MCF 10A (cell line): ENCODE measurements around the gene ETV1. TPM values are rescaled to one million over a fixed set of nuclear protein-coding genes. Genes with fewer than 3 reads are reported as not detected.
A peak's percentile ranks its signal among the peaks of the same experiment; 100 is the strongest.

Experiments
- BruUV-seq: library from RNA; stranded (reverse); fragments of 400-500 nt; replicated peaks from 2 replicates; lab custom pipeline; 2021; lab: Mats Ljungman, UMichigan
- CTCF ChIA-PET: fragments of 300-600 bp; sonication (Branson Sonifier 250); formaldehyde crosslinking; extraction: SDS; loops from one replicate; lab custom pipeline; 2021; ENCODE audit warnings: antibody characterized with exemption, inconsistent platforms; lab: Yijun Ruan, JAX
- POLR2A ChIA-PET: fragments of 300-600, 350-650 bp; sonication (Branson Sonifier 250); formaldehyde crosslinking; extraction: SDS; loops from one replicate; lab custom pipeline; 2020; ENCODE audit warnings: antibody characterized with exemption, inconsistent platforms; lab: Yijun Ruan, JAX
- DNase-seq: peaks from one replicate; pipeline ENCODE4 v3.0.0-alpha.2; 2018; ENCODE audit not compliant: unreplicated experiment
- H3K27ac Mint-ChIP-seq: one replicate; pipeline ENCODE4 v1.8.0; 2022; ENCODE audit warnings: mild to moderate bottlenecking, low read depth, mixed read lengths; ENCODE audit not compliant: unreplicated experiment
- H3K27me3 Mint-ChIP-seq: one replicate; pipeline ENCODE4 v1.8.0; 2022; ENCODE audit warnings: mixed read lengths; ENCODE audit not compliant: insufficient read depth, unreplicated experiment
- H3K36me3 Mint-ChIP-seq: one replicate; pipeline ENCODE4 v1.8.0; 2022; ENCODE audit warnings: mild to moderate bottlenecking, moderate library complexity, mixed read lengths; ENCODE audit not compliant: insufficient read depth, unreplicated experiment
- H3K4me1 Mint-ChIP-seq: one replicate; pipeline ENCODE4 v1.8.0; 2022; ENCODE audit warnings: mixed read lengths; ENCODE audit not compliant: insufficient read depth, unreplicated experiment
- H3K4me3 Mint-ChIP-seq: one replicate; pipeline ENCODE4 v1.8.0; 2022; ENCODE audit warnings: mild to moderate bottlenecking, moderate library complexity, mixed read lengths; ENCODE audit not compliant: unreplicated experiment
- H3K9me3 Mint-ChIP-seq: one replicate; pipeline ENCODE4 v1.8.0; 2022; ENCODE audit warnings: mixed read lengths; ENCODE audit not compliant: unreplicated experiment
- intact Hi-C: fragments of 100-400 bp; cut with micrococcal nuclease; formaldehyde crosslinking; loops from 2 replicates; pipeline ENCODE4 v1.14.1; 2022
- total RNA-seq: library from RNA; stranded (reverse); gene quantifications from 2 replicates; pipeline ENCODE4 v1.2.3, GENCODE V29; 2022
- TF ChIP-seq, protein P1 (sequence below): fragments of 200-600 bp; IDR thresholded peaks from one replicate; pipeline ENCODE4 v1.8.0; 2022; ENCODE audit warnings: antibody characterized with exemption, mild to moderate bottlenecking; ENCODE audit not compliant: unreplicated experiment

The ETV1 gene
- total RNA-seq, 1 experiment from 2014 or later, result 6.9 TPM

DNA sequence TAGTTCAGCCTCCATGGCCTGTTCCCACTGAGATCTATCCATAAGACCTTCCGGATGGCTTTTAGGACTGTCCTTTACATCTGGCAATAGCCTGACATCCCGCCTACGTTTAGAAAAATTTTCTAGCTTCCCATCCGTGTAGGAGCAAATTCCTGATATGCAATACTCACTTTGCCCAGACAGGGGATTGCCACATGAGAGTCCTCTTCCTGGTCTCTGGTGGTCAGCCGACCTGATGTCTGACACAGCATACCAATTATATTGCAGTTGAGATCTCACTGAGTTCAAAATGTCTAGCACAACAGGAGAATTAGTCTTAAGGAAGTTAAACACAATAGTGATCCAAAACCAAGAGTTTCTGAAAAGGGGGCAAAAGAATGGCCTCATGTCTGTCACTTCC, 9.4 kb upstream of the ETV1 start:
- intact Hi-C loops, result no loop called here
- ChIA-PET POLR2A (interaction anchor here (0.8 kb wide), 1 partner anchor 8 kb away, joined by 4 read pairs; no protein-coding TSS in a partner anchor), CTCF (interaction anchor here (0.5 to 1.4 kb wide), 7 partner anchors 8 to 693 kb away, joined by 3 to 4 read pairs (median 3); no protein-coding TSS in a partner anchor)
- Mint-ChIP-seq H3K4me3 (no peak overlapping the region), H3K27ac (no peak overlapping the region), H3K36me3 (no peaks in the 10 kb centered on the region), H3K9me3 (no peaks in the 10 kb centered on the region), H3K4me1 (no peaks in the 10 kb centered on the region), H3K27me3 (no peaks in the 10 kb centered on the region)
- BruUV-seq, result no TSS peak
- DNase-seq, result no peak
- TF ChIP-seq, protein P1, sequence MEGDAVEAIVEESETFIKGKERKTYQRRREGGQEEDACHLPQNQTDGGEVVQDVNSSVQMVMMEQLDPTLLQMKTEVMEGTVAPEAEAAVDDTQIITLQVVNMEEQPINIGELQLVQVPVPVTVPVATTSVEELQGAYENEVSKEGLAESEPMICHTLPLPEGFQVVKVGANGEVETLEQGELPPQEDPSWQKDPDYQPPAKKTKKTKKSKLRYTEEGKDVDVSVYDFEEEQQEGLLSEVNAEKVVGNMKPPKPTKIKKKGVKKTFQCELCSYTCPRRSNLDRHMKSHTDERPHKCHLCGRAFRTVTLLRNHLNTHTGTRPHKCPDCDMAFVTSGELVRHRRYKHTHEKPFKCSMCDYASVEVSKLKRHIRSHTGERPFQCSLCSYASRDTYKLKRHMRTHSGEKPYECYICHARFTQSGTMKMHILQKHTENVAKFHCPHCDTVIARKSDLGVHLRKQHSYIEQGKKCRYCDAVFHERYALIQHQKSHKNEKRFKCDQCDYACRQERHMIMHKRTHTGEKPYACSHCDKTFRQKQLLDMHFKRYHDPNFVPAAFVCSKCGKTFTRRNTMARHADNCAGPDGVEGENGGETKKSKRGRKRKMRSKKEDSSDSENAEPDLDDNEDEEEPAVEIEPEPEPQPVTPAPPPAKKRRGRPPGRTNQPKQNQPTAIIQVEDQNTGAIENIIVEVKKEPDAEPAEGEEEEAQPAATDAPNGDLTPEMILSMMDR, result no peak

DNA sequence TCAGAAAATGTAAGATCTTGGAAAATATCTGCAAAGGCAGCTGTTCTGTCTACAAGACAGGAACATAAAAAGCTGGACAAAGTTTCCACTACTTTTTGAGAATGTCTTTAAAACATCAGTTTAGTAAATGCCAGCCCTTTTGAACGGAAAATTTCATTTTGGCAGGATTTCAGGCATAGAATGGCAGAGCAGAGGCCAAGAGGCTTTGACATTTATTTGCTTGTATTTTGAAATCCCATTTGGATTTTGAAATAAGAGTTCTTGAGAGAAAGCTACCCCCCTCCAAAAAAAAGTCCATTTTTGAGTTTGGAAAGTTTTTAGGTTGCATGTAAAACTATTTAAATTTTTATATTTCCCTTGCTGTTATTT, 3.1 kb upstream of the ETV1 start:
- Mint-ChIP-seq H3K4me1 (no peaks in the 10 kb centered on the region), H3K27me3 (no peaks in the 10 kb centered on the region), H3K9me3 (no peaks in the 10 kb centered on the region), H3K27ac (no peak overlapping the region), H3K4me3 (no peak overlapping the region), H3K36me3 (no peaks in the 10 kb centered on the region)
- ChIA-PET POLR2A (no interaction called here), CTCF (interaction anchor here (0.7 to 1.4 kb wide), 3 partner anchors 28 to 682 kb away, joined by 3 to 5 read pairs (median 3); no protein-coding TSS in a partner anchor)
- intact Hi-C loops, result no loop called here
- no TSS peak for BruUV-seq
- TF ChIP-seq, protein P1, result no peak
- no peak for DNase-seq

DNA sequence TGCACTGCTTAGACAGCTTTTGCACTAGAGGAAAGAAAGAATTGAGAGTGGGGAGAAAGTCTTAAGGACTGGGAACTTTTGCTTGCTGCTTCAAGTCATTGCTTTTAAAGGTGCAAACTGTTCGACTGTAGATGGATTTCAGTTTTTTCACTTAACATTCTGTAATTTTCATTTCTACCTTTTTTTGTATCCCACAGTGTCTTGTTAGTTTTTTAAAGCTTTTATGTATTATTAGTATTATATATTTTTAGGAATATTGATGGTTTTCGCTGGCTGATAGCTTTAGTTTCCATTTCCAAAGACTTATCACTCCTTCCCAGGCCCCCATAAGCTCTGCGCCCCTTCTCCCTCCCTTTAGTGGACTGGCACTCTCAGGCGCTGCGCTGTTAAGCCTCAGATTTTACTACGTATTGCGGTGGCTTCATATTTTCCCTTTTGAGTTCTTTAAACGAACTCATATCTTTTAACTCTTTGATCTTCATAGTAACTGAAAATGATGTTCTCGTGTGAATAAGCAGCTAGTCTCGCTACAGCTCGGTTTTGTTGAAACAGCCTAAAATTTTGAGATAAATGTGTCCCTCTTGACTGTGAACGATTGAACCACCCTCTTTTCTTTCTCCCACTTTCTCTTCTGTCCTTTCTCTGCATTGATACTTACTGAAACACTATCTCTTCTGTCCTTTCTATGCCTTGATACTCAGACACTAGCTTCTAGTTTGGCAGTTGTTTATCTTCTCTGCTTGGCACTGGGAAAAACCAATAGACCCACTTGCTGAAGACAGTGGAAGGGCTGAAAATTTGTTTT, 2.5 kb upstream of the ETV1 start:
- H3K4me3 Mint-ChIP-seq, result no peak overlapping the region
- ChIA-PET CTCF (interaction anchor here (0.7 to 3.5 kb wide), 6 partner anchors 12 to 712 kb away, joined by 3 to 29 read pairs (median 4); no protein-coding TSS in a partner anchor), POLR2A (interaction anchor here (0.6 to 1.4 kb wide), 5 partner anchors 7 to 499 kb away, joined by 3 to 13 read pairs (median 4); no protein-coding TSS in a partner anchor)
- DNase-seq, result no peak
- no peaks in the 10 kb centered on the region for H3K9me3 Mint-ChIP-seq
- no peak overlapping the region for H3K27ac Mint-ChIP-seq
- BruUV-seq, result TSS peak; percentile 94
- H3K4me1 Mint-ChIP-seq, result no peaks in the 10 kb centered on the region
- intact Hi-C loops, result loop anchor here (2.0 kb wide), 1 partner anchor 467 kb away; no protein-coding TSS in a partner anchor
- TF ChIP-seq, protein P1, result no peak
- no peaks in the 10 kb centered on the region for H3K36me3 Mint-ChIP-seq
- no peaks in the 10 kb centered on the region for H3K27me3 Mint-ChIP-seq
